Amniotic stem cell (primary cell): ENCODE results near the gene TTL.
"Not testable (repeated sequence)": the region's sequence is repeated elsewhere in the genome, so short reads cannot be mapped to it uniquely, and the experiment has no call there.

Experiments
- DNase-seq: peaks from one replicate; lab custom pipeline; 2025; lab: John Stamatoyannopoulos, UW

TTL gene

DNA sequence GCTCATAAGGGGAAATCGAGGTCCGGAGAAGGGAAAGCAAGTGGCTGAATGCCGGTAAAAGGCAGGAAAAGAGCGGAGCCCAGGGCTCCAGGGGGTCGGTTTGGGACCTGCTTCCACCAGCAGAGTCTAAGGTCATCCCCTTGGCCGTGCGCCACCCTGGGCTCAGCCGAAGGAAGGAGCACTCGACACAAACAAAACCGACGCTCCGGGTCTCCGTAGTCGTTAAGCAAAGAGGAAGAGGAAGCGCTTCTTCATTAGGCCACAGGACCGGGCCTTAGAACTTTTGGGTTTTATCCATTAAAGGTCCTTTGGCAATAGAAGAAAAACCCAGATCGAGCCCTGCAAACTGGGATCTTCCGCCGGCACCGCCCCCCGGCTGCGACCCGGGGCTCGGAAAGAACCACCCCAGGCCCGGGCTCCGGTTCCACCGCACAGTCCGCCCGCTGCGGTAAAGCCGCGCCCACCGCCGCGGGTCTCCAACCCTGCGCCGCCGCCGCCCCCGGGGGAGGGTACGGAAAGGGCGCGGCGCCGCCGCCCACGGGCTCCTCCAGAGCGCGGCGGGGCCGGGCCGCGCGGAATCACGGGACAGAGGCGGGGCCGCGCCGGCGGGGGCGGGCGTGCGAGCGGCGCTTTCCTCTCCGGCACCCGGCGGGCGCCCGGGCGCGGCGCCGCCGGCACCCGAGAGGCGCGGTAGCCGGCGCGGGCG is at the start of gene TTL:
TSS of gene TTL (plus strand) at position 629 of the 706 bp plus-strand sequence. CDS start 189 bp downstream, outside the sequence.
- no peak for DNase-seq

DNA sequence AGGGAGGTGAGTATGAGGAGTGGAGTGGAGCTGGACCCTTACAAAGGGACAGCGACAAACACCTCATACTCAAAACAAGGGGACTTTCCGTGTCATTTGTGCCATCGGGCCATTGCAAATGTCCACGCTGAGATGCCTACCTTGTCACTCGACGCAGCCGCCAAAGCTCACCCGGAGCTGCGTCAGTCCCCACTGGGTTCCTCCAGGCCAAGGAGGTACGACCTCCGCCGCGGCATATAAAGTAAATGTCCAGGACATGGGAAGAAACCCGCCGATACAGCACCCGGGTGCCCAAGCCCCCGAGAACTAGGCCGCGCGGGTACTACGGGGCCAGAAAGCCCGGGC is 49.6 kb upstream of the TTL start:
- not testable (repeated sequence) for DNase-seq

DNA sequence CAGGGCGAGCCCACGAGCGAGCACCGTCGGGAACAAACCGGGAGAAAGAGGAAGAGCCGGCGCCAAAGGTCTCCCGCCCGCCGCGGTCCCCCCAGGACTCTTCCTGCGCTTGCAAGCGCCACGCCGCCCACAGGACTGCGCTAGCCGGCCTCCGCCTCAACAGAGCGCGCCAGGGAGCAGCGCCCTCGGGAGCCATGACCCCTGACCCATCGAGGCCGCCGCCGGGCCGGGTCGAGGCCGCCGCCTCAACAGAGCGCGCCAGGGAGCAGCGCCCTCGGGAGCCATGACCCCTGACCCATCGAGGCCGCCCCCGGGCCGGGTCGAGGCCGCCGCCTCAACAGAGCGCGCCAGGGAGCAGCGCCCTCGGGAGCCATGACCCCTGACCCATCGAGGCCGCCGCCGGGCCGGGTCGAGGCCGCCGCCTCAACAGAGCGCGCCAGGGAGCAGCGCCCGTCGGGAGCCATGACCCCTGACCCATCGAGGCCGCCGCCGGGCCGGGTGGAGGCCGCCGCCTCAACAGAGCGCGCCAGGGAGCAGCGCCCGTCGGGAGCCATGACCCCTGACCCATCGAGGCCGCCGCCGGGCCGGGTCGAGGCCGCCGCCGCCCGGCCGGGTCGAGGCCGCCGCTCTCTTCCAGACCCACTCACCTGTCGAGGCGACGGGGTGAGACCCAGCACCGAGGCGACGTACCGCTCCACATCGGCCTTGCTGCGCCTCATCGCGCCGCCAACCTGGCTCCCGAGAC is 49.0 kb upstream of the TTL start:
- DNase-seq: not testable (repeated sequence)

DNA sequence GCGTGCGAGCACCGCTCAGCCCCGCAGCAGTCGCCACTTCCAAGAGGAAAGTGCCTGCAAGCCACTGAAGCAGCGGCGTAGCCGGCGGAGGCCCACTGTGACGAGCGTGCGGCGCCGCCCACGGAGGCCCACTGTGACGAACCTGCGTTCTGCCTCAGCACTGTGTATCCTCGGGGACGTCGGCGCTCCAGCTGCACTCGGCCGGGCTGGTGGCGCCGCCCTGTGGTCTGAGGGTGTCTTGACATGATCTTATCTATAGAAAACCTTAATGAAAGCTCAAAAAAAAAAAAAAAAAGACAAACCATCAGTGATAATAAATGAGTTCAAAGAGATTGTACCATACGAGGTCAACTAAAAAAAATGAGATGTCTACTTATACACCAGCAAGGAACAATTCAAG is 48.5 kb upstream of the TTL start, which contains the start of gene RGPD8:
TSS of gene RGPD8 (minus strand) at position 166 of the 400 bp plus-strand sequence. CDS start 192 bp downstream, outside the sequence.
- not testable (repeated sequence) for DNase-seq

DNA sequence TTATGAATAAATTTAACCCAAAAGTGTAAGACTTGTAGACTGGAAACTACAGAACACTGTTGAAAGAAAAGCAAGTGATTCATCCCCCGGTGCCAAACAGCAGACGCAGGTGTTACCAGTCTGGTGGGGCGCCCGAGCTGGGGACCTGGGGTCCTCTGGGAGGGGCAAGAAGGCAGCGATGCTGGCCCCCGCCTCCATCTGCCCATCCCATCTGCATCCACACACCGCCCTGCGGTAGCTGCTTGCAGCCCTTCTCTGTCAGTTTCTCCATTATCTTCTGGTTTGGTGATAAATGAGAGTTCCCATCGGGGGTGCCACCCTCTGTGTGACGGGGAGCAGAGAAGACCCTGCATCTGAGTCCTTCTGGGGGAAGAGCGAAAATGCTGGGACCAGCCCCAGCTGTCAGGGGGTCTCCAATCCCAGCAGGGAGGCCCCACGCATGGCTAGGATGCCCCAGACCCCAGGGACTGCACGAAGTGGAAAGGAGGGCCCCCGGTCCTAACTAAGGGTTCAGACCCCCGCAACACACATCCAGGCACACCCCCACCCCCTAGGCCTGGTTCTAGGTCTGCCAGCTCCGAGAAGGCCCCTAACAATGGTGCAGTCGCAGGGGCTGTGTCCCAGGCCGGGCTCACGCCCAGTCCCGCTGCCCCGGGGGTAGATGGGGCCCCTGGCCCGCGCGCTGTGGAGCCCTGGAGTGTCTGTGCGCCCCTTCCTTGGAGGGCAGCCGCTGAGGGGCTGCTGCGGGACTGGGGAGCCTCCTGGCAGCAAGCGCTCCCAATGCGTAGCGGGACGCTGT is 47.8 kb upstream of the TTL start:
- DNase-seq: no peak

DNA sequence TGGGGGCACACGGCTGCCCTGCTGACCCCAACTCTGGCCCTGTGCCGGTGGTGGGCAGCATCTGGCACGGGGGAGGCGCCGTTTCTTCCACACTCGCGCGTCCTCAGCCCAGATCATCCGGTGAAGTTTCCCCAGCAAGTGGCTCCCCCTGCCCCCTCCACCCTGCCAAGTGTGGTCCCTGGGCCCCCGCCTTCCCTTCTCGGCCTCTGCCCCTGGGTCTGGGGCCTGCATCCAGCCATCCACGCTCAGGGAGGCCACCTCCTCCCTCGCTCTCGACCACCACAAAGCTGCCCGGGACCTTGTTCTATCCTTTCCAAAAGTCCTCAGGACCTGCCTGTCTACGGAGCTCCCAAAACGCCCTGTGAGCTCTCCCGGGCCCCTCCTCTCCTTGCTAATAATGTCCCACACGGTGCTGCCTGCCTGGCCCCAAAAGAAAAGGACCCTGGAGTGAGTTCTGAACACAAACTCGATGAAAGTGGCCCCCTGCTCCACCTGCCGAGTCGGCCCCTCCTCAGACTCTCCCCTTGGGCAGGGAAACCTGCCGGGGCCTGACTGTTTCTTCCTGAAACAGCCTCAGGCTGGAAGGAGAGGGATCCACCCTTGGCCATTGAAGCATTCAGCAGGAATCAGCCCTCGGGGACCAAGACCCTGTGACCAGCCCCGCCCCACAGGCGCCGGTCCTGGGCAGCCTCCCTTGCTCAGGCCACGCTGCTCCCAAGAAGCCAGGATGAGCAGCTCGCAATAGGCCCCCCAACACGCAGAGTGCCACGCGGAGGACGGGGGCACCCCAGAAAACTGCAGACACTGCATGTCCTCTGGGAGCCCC is 46.9 kb upstream of the TTL start:
- not testable (repeated sequence) for DNase-seq

DNA sequence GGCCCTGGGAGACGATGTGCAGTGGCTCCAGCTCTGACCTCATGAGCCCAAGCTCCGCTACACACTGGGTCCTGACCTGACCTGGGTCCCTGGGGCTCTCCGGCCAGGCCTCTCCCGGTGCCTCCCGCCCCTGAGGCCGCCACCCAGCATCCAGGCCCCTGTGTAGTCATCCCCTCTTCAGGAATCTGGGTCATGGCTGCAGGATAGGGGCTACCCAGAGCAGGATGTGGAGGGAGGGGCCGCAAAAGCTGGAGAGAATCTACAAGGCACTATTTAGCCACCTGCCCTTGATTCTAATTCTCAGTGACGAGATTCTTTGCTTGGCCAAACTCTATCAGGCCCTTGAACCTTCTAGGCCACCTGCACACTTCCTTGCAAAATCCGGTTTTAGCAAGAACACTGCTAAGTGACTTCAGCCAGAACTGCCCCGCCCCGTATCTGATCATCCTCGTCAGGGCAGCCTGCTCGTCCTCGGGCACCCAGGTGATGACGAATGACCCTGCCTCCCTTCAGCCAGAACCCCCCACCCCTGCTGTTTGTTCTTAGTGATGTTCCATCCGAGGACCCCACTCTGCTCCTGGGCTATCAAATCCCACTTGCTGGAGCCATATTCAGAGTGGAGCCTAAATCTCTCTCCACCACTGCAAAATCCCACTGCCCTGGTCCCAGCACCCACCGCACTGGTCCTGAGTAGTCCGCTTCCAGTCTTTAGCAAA is 46.1 kb upstream of the TTL start:
- DNase-seq: not testable (repeated sequence)

DNA sequence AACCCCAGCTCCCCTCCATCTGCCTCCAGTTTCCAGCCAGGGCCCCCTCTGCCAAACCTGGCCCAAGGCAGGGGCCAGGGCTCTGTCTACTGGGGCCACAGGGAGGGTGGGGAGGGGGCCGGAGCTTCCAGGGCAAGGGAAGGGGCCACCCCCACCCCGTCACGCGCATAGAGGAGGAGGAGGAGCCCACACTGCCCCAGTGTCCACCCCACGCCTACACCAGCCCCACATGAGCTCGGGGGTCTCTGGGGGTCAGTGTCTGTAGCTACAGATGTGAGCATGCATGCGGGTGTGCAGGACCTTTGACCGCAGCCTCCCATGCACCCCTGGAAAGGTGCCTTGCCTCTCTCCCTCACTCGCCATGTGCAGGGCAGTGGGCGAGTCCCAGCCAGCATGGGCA is 45.0 kb upstream of the TTL start:
- not testable (repeated sequence) for DNase-seq

DNA sequence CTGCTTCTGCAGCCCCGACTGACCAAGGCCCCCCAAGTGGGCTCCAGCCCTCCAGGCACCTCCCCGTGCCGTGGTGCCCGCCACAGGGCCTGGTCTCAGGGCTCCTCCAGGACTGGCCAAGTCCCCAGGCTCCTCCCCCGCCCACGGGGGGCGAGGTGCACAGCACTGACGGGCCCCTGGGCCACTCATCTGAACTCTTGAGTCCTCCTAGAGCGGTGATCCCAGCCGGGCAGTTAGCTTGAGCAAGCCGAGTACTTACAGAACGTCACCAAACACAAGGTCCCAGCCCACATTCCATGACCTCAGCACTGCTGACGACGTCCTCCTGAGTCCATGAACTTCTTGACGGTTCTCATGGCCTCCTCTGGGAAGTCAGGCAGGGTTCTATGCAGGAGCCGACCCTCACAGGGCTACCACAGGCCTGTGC is 44.5 kb upstream of the TTL start:
- DNase-seq: not testable (repeated sequence)

DNA sequence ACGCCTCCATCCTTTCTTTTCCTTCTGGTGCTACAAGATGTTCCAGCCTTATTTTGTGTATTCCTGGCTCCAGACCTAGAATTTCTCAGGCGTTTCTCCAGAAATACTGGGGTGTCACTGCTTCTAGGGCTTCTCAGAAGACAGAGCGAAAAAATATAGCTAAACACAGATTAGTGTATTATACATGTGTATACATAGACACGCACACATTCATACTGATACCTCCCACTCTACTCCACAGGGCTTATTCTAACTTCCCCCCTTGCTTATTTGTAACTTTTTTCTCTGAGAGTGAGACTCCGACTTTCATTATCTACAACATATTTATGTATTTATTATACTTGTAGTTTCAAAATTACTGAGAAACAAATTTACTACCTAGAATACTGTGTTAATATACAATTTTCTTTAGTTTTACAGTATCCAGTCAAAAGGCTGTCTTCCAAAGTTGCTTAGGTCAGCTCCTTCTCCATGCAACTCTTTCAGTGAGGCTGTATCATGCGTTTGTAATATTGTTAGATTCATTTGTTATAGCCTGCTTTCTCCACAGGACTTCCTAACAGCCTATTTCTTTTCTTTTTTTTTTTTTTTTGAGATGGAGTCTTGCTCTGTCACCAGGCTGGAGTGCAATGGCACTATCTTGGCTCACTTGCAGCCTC is 43.2 kb upstream of the TTL start:
- DNase-seq: not testable (repeated sequence)

DNA sequence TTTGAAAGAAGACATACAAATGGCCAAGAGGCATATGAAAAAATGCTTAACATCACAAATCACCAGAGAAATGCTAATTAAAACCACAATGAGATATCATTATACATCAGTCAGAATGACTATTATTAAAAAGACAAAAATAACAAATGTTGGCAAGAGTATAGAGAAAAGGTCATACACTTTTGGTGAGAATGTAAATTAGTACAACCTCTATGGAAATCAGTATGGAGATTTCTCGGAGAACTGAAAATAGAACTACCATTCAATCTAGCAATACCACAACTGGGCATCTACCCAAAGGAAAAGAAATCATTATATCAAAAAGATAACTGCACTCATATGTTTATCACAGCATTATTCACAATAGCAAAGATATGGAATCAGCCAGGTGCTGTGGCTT is 37.7 kb upstream of the TTL start:
- DNase-seq: not testable (repeated sequence)

DNA sequence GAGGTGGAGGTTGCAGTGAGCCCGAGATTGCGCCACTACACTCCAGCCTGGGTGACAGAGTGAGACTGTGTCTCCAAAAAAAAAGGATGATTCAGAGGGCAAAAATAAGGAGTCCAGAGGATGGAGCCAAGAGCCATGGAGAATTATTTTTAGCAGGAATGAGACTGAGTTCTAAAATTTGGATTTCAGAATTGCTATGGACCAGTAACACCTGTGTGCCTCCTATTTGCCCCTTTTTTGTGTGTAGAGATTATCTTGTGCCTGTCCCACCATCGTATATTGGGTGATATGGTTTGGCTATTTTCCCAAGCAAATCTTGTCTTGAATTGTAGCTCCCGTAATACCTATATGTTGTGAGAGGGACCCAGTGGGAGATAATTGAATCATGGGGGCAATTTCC is 32.1 kb upstream of the TTL start:
- no peak for DNase-seq

DNA sequence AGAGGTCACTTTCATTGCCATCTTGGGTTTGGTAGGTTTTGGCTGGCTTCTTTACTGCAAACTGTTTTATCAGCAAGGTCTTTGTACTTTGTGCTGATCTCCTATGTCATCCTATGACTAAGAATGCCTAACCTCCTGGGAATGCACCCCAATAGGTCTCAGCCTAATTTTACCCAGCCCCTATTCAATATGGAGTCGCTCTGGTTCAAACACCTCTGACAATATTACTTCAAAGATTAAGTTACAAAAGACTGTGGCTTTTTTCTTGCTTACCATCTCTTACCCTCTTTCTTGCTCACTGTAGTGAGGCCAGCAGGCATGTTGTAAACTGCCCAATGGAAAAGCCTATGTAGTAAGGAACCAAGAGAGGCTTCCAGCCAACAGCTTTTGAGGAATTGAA is 30.6 kb upstream of the TTL start:
- DNase-seq: no peak

DNA sequence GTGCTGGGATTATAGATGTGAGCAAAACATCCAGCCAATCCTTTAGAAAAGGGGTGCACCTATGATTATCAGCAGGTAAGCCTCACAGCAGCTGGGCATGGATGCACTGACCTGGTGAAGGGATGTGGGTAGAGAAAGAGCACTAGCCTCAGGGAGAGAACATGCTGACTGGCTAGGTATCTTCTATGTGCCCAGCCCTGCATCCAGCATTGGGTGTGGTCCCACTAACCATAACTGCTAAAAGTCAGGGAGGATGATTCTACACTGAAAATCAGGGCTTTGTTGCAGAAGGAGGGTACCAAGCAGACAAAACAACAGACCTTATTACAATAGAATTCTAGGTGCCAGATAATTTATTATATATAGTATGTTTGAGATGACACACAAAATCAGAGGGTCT is 27.4 kb upstream of the TTL start:
- no peak for DNase-seq

DNA sequence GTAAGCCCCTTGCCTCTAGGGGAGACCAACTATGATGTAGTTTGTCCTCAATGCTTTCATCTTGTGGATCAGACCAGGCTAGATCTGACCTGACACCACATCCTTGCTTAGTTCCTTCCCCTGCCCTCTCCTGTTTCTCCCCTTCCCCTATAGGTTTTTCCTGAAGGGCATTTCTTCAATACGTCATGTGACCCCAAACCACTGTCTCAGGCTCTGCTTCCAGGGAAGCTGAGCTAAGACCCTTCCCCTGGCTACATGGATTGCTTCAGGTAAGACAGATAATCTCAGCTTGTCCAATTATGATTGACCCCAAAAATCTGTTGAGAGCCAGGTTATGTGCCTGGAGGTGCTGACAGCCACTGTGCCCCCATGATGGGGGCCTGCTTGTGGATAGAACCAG is 22.6 kb upstream of the TTL start:
- DNase-seq: no peak

DNA sequence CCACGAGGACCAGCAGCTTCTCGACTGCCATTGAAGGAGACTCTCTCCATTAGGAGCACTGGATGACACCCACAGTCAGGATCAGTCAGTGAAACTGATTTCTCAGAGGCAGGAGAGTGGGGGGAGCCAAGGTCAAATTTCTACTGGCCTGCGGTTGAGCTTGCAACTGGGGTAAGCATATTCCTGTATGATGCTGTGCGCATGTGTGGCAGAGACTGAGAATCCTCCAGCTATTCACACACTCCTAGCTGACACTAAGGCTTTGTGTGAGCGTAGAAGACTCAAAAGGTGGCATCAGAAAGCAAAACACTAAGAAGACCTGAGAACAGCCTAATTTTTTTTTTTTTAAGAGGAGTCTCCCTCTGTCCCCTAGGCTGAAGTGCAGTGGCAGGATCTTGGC is 19.8 kb upstream of the TTL start:
- DNase-seq: no peak

DNA sequence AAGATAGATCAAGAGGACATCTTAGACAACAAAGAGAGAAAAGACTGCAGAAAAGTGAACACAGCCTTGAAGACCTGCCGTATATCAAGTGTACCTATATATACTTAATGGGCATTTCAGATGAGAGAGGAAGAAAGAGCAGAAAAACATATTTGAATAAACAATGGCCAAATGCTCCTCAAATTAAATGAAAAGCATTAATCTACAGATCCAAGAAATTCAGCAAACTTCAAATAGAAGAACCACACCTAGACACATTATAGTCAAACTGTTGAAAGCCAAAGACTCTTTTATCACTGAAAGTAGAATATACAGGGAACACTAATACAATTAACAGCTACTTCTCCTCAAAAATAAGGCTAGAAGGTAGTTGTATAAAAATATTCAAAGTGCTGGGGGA is 18.7 kb upstream of the TTL start:
- no peak for DNase-seq

DNA sequence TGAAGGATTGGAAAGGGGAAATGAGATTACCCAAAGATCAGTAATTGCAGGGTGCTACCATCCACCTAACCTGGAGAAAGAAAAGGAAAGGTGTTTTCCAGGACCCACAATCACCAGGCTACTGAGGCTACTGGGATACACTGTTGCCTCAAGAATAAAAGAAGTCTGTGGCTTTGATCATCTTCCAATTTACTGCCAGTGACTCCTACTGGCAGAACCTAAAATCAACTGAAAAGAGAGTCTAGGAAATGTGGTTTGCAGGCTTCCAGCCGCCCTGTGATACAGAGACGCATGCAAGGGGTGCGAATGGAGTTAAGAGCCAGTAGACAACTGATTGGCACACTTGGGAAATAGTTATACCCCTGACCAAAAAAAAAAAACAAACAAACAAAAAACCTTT is 16.6 kb upstream of the TTL start:
- no peak for DNase-seq

DNA sequence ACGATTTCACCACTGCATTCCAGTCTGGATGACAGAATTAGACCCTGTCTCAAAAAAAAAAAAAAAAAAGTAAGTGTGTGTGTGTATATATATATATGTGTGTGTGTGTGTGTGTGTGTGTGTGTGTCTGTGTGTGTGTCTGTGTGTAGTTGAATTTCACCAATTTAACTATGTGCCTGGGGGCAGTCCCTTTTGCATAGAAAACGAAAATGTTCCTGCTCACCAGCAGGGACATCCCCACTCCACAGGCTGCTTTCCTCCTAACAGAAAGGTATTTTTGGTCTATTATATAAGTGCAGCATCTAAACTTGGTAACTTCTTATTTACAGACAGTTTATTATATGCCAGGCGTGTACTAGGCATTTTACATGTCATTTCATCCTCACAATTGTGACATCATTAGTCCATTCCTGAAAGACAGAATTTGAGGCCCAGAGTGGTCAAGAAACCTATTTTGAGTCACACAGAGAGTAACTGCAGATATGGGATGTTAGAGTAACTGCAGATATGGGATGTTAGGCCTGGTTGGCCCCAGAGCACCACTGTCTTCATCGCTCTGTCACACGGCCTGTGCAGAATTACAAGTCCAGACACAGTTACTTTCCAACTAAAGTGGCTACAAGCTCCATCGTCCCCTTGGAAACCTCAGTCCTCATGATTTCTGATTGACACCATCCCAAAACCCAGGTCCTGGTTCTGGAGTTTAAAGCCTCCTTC is 9.3 kb upstream of the TTL start:
- DNase-seq: no peak
